GM19372 (cell line): Measurements from ENCODE around the gene U2AF2.

ENCODE experiments used
- ATAC-seq: cut with Tn5 transposase; IDR thresholded peaks from one replicate; pipeline ENCODE4 v1.9.1; 2021; ENCODE audit warnings: mild to moderate bottlenecking, low read depth, moderate library complexity; ENCODE audit not compliant: unreplicated experiment

Gene U2AF2

DNA sequence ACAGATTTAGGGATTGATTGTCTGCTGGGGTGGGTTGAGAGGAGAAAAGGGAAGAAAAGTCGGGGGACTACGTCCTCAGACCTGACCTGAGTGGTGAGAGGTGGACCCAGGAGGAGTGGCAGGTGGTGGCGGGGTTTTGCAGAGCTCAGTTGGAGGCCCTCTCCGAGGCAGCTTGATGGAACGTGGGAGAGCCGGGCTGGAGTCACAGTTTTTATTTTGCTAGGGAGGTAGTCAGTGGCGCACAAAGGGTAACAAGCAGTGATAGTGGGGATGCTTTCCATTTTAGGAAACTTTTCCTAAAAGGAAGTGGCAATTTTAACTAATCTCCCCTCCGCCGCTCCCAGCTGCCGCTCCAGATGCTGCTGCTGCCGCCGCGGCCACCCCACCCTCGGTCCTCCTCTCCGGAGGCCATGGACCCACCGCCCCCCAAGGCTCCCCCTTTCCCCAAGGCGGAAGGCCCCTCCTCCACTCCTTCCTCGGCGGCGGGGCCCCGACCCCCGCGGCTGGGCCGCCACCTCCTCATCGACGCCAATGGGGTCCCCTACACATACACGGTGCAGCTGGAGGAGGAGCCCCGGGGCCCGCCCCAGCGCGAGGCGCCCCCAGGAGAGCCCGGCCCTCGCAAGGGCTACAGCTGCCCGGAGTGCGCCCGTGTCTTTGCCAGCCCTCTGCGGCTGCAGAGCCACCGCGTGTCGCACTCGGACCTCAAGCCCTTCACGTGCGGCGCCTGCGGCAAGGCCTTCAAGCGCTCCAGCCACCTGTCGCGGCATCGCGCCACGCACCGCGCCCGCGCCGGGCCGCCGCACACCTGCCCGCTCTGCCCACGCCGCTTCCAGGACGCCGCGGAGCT lies 12.5 kb upstream of the U2AF2 start:
- ATAC-seq: no peak

GRCh38 chr19:55643003-55643886 lies 11.6 kb upstream of the U2AF2 start, which contains the start of gene ZNF581:
Gene ZNF581, plus strand, starts transcription at chr19:55643649. Its CDS starts 923 bp downstream, at chr19:55644572.
- ATAC-seq: no peak

- ATAC-seq: no peak
These were observed 11.0 kb upstream of the U2AF2 start for GRCh38 chr19:55643887-55644176.

GRCh38 chr19:55644191-55644833 lies 10.5 kb upstream of the U2AF2 start:
- no peak for ATAC-seq

- no peak for ATAC-seq
These were observed 9.9 kb upstream of the U2AF2 start for GRCh38 chr19:55644842-55645511.

DNA sequence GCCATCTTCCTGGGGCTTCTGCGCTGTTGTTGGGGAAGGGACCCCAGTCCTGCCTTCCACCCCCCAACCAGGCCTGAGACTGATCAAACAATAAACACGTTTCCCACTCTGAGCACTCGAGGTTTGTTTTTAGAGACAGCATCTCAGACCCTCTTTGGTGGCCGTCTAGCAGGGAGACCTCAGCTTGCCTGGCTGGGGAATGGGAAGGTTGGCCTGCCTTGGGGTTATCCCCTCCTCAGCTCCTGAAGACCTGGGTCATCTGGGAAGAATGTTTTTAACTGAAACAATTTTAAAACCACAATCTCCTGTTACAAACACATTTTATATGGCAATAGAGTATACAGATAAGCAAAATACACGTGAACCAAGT lies 9.3 kb upstream of the U2AF2 start:
- ATAC-seq: no peak

- ATAC-seq: no peak
These were observed 7.7 kb upstream of the U2AF2 start for GRCh38 chr19:55646889-55647731.

- ATAC-seq: no peak
These were observed 6.9 kb upstream of the U2AF2 start, which contains the start of gene CCDC106 for GRCh38 chr19:55647732-55648584. Gene CCDC106, plus strand, starts transcription at chr19:55648212. Its CDS starts 835 bp downstream, at chr19:55649047.

- no peak for ATAC-seq
These were observed 6.1 kb upstream of the U2AF2 start for GRCh38 chr19:55648585-55649267.

DNA sequence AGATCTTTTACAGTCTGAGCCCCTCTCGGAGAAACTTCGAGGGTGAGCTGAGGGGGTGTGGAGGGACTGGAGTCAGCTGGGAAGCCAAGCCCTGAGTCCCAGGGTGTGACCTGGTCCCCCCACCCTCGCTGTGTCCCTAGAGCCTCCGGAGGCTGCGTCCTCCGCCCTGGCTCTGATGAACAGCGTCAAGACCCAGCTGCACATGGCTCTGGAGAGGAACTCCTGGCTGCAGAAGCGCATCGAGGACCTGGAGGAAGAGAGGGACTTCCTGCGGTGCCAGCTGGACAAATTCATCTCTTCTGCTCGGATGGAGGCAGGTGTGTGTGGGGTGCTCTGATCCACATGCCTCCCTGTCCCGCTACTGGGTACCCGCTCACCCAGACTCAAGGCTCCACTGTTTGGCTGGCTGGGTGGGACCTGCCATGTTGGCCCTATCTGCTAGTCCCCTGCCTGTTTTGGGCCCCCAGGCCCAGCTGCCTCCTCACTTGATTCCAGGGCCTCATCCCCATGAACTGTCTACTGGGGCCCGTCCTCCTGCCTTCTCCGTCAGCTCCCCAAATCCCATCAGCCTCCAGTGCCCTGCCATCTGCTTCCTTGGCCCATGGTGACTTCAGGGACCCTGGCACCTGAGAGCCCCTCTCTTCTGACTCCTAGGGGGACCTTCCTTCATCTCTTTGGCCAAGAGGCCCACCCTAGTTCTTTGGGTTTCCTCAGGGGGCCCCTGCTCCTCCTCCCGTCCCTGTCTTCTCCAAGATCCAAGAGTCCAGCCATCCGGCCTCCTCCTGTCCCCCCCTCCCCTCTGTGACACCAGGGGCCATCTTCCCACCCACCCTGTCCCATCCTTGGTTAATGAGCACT lies 5.3 kb upstream of the U2AF2 start:
- ATAC-seq: no peak

DNA sequence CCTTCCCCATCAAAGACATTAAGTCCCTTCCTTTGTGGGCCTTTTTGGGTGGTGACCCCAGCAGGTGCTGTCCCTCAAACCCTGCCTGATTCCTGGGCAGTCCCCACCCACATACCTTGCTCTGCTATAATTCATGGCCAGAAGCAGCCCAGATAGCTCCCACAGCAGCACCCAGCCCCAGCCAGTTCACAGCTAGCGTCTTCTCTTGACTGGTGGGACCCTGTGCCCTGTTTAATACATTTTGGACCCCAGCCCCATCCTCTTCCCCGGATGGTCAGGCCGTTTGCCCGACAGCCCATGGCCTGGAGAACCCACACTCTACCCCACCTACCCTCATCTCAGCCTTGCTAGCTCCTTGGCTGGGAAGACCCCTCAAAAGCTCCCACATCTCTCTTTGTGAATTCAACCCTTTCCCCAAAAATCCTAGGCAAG lies 4.7 kb upstream of the U2AF2 start:
- ATAC-seq: no peak

- no peak for ATAC-seq
These were observed 4.1 kb upstream of the U2AF2 start for GRCh38 chr19:55650602-55651230.

DNA sequence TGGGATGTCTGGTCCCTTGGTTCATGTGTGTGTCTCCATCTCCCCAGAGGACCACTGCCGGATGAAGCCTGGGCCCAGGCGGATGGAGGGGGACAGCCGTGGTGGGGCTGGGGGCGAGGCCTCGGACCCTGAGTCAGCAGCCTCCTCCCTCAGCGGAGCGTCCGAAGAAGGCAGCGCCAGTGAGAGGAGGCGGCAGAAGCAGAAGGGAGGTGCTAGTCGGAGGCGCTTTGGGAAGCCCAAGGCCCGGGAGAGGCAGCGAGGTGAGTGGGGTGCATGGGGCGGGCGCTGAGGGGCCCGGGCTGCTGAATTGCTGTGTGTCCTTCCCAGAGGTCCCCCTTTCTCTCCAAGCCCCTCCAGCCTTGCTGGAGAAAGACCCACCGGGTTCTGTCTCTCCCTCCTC lies 3.6 kb upstream of the U2AF2 start:
- no peak for ATAC-seq

DNA sequence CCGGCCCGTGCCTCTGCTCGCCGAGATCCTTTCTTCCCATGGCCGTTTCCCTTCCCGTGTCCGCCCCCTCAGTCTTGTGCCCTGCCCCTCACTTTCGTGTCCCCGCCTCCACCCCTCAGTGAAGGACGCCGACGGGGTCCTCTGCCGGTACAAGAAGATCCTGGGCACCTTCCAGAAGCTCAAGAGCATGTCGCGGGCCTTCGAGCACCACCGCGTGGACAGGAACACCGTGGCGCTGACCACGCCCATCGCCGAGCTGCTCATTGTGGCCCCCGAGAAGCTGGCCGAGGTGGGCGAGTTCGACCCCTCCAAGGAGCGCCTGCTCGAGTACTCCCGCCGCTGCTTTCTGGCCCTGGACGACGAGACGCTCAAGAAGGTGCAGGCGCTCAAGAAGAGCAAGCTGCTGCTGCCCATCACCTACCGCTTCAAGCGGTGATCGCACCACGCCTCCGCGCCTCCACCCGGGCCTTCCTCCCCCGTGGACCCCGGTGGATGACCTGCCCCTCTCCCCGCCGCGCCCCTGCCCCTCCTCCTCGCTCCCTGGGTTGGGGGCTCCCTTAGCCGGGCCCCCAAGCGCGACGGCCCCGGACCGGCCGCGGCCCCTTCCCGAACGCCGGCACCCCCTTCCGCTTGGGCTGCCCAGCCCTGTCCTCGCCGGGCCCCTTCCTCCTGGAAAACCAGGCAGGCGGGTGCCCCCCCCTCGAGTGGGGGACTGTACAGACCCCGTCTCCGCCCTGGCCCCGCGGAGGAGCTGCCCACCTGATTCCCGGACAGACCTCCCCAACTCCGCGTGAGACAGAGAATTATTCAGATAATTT lies 2.3 kb upstream of the U2AF2 start:
- no peak for ATAC-seq

DNA sequence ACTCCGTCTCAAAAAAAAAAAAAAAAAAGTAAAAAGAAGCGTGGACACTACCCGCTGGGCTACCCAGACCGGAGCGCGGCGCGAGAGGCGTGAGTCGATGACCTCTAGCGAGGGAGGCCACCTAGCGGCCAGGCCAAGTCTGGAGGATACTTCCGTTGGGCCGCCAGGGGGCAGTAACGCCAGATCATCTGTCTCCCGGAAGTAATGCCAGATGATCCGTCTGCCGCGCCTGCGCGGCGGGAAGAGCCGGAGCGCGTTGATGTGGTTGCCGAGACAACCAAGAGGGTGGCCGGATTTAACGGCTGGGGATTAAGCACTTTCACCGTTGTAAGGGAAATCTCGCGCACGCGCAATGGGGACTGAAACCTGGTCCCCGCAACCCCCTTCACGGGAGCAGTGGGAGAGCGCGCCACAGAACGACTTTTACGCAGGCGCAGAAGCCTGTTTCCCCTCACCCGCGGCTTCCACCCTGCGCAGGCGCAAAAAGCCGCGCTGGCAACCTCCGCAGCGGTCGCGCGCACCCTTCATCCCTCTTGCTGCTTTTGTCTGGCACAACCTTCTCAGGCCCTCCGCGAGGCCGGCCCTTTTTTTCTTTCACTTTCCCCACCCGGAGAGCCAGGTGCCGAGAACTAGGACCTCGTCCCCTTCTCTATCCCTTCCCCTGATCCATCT lies 1.0 kb upstream of the U2AF2 start:
- ATAC-seq: peak; percentile 46
